GM19372 (cell line): ENCODE results near the gene MAP2K5.

ENCODE experiments used
- ATAC-seq: cut with Tn5 transposase; IDR thresholded peaks from one replicate; pipeline ENCODE4 v1.9.1; 2021; ENCODE audit warnings: mild to moderate bottlenecking, low read depth, moderate library complexity; ENCODE audit not compliant: unreplicated experiment

Gene MAP2K5

DNA sequence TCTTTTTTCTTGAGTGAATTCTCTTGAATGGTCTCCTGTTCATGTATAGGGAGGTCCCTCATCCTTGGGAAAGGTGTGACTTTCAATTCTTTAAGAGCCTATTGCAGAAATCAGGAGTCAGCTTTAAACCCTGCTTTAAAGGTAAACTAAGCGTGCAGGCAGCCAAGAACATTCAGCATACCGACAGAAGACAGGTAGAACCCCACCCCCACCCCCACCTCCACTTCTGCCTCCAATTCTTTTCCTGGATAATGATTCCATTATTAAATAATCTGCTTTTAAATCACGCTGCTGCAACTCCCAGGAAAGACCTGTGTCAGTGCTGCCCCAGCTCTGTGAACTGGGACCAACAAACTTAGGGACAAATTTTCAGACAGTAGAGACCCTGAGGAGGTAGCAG is 233.5 kb downstream of the MAP2K5 start:
- ATAC-seq: no peak

DNA sequence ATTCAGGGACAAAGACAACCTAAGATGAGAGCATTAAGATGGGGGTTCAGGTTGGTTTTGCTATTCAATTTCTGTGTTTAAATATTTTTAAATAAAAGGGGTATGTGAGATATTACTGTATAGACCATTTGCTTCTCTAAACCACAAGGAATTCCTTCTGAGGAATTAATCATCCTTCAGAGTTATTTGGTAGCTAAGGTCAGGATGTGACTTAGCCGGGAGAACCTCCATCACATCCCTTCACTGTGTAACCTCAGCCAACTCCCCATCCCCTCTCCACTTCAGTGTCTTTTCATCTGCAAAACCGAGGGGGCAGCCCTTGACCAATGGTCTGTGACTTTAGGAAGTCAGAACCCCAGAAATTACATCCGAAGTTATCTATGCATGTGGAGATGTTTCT is 234.1 kb downstream of the MAP2K5 start:
- no peak for ATAC-seq

DNA sequence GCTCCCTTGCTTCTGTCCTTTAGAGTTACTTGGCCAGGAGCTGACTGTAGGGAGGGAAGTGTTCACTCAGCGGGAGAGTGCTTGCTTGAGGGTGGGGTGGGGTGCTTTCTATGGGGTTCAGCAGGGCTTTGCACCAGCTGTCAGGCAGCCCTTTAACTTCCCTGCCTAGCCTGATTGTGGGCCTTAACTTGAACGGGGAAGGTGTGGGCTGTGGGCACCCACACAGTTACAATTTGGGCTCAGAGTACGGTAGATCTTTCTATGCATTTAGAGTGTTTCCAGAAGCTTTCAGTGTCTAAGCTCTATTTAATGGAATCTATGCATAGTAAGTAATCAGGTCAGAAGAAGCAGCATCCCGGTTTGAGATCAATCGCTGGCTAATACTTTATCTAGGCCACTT is 234.6 kb downstream of the MAP2K5 start:
- no peak for ATAC-seq

DNA sequence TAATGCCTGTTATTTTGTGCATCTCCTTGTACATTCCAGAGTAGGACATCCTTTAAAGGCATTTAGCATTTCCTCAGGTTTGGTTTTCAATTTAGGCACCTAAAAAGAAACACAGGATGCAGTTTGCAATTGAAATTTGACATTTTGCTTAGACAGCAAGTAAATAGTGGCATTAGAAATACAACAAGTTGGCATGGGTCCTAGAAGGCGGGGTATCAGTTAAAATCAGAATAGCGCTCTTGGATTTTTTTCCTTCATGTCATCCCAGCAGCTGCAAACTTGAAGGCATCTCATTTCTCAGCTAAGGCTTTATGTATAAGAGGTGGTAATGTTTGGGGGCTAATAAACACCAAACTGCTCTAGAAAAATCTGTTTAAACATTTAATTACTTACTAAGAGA is 235.3 kb downstream of the MAP2K5 start:
- no peak for ATAC-seq

DNA sequence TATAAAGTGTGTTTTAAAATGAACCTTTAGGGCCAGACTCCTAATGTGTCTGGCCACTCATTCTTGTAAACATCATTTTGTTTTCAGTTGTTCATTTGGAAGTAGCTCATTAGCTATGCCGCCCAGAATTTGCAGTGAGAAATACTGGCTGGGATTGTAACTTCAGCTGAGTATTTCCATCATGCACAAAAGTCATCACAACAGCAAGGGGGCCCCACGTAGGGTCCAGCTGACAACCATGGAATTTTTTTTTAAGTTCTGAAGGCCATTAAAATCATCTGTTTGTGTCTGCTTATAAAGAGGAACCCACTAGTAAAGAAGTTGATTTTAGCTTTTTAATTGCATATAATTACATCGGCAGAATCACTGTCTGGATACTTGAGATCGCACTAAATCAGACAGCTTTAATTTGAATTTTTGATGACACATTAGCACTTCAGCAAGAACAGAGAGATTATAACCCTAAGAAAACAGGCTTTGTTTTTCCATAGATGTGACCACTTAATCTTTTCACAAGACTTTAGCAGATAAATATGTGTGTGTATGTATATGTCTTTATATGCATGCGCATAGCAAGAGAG is 236.6 kb downstream of the MAP2K5 start:
- ATAC-seq: no peak

DNA sequence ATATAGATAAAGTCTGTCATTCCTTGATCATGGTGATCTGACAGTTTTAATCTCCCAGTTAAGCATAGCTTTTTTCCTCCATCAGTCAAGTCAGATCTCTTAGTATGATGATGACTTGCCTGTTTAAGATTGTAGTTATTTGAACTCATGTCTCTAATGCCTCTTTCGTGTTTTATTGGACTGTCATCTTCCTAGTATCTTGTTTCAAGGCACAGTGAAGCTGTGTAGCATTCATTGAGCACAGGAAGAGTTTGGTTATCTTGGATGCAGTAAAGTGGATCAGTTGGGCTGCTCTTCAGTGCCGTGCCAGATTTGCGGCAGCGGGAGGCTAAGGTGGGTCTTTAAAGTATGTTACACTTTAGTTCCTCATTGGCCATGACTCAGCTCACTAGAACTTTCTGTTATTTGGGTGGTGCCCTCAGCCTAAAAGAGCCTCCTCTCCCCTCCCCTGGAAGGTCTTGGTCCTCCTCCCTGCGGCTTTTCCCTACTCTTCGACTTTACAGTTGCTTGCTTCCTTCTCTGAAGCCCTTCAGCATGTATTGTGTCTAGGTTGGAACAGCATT is 237.1 kb downstream of the MAP2K5 start:
- ATAC-seq: no peak

DNA sequence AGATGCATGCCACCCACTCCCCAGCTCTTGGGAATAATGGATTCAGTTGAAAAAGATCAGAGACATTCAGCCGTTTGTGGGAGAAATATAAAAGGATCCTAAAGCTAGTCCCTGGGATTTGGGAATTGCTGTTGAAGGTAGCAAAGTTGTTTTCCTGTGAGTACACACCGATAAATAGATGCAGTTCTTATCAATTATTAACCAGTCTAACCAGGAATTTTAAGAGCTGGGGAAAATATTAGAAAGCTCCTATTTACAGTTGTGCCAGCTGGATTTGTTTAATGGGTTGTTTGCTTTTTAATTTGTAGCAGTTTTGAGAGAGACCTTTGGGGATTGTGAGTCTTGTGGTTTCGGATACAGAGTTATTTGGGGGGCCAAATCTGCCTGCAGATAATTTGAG is 238.6 kb downstream of the MAP2K5 start:
- no peak for ATAC-seq

DNA sequence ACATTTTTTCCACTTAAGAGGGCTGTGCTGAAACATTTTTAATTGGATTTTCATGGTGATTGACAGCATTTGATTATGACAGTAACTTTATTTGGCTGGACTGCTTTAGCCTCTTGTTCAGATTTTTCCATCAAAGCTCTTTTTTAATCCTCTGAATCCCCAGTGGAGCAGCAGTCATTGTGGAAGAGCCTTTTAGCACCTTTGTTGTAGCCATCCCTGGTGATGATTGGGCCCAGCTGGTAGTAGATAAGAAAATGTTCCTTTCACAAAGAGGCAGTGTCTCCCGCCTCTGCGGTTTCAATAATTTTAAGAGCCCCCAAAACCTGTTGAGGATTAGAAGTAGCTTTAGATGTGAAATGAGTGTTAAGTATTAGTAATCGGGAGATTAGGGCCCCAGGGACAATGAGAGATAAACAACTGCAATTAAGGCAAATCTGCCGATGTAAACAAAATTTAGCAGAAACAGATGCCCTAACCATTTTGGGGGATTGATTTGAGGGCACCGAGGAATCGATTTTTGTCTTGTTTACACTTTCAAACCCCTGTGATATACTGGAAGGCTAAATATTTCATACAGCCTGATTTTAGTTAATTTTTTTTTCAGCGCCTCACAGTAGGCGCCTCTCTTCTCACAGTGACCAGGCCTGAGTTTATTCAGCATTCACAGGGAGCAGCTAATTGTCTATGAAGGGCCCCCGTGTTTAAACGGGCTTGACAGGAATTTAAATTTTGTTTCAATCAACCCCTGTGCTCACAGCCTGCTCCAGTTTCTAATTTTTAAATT is 239.6 kb downstream of the MAP2K5 start:
- ATAC-seq: no peak

DNA sequence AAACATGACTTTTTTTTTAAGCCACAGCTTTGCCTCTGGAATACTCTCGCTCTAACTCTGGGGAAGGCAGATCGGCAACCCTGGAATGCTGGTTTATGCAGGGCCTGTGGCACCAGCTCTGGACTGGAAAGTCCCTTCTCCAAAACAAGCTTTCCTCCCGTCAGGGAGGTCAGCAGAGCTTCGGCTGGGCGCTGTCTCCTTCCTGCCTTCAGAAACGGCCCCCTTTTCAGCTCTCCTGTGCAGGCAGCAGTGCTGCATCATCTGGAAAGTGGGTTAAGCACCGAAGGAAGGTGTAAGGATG is 240.1 kb downstream of the MAP2K5 start:
- no peak for ATAC-seq

DNA sequence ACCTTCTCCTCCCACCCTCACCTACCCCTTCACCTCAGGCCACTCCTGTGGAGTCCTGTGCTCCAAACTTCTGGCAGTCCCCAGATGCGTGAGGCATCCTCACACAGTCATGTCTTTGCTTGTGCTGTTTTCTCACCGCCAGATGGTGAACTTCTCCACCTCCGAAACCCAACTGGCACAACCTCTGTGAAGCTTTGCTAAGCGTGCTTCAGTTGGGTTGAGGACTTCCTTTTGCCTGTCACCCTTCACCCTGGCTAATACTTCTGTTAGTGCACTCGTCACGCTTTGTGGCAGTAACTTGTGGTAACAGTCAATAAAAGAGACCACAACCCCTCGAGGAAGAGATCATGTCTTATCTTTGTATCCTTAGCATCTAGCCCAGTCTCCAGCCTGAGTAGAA is 240.8 kb downstream of the MAP2K5 start:
- no peak for ATAC-seq

DNA sequence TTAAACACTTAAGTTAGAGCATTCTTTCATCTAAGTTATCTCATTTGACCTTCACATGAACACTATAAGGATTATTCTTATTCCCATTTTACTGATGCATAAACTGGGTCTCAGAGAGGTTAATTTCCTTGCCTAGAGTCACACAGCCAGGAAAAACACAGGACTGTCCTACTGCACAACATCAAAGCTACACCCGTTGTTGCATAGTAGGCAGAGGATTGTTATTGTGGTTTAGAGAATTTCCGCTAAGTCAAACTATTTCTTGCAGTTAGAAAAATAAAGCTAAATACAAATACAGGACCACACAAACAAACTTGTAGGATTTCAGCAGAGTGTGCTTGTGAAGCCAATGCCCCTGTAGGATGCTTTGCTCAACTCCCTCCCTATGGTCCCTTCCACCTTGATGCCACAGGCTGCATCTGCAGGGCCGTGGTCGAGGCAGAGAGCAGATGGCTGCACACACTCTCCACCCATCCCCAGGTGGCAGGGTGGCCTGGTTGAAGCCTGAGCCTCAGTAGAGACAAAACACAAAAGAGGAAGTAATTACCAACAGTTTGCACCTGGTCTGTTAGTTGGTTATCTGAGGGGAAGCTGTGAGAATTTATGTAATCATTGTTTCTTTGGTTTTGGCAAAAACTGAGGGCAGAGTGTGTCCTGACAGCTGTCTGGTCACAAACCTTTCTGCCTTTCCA is 241.7 kb downstream of the MAP2K5 start:
- ATAC-seq: peak; percentile 87

DNA sequence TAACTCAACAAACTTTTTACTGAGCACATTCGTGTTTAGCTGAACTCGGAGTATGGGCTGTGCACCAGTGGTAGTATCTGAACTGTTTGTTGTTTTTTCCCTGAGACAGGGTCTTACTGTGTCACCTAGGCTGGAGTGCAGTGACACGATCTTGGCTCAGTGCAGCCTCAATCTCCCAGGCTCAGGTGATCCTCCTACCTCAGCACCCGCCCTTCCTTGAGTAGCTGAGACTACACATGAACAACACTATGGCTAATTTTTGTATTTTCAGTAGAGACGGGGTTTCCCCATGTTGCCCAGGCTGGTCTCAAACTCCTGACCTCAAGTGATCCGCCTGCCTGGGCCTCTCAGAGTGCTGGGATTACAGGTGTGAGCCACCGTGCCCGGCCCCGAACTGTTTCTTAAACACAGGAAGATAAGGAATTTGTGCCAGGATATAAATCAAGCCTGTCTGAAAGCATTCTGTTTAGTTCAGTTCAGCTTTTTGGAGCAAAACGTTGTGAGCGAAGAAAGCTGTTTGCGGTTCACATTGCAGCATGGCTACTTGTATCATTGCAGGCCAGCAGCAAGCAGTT is 242.4 kb downstream of the MAP2K5 start:
- ATAC-seq: no peak

DNA sequence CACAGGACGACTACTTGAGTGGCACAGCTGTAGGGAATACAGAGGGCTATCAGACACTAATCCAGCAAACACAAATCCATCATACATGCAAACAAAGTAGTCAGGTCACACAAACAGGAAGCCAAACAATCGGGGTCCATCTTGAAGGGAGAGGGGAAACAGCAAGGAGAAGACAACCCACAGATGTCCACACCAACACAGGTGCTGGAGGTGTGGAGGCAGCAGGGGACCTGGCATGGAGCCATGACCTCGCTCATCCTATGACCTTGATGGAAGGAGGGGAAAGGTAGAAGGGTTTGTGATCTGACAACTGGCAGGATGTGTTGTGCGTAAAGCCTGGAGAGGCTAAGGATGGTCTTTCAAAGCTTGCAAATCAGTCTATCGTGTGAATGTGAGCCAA is 242.9 kb downstream of the MAP2K5 start:
- no peak for ATAC-seq

DNA sequence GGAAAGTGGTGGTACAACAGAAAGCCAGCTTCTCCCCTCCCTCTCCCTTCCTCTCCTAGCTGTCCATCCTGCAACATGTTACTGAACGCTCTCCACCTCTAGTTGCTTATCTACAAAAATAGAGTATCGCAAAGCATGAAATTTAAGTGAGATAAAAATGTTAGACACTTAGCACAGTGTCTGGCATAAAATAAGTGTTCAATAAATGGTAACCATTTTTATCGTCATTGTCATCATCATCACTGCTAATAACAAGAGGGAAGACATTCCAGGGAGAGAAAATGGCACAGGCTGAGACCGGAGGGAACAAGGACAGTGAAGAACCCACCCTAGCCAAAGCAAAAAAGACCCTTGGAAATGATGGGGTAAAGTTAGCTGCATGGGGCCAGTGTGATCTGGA is 244.1 kb downstream of the MAP2K5 start:
- ATAC-seq: no peak

DNA sequence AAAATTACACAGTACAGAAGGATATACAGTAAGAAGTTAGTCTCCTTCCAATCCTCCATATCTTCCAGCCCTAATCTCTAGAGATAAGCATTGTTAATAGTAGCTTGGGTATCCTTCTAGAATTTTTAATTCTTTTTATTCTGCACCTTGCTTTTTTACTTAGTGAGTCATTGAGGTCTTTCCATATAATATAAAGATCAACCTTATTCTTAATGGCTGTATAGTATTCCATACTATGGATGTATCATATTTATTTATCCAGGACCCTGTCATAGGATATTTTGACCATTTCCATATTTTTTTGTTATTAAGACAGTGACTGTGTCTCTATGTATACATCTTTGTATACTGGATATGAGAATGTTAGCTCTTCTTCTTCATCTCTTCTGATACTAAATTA is 246.5 kb downstream of the MAP2K5 start:
- ATAC-seq: no peak

DNA sequence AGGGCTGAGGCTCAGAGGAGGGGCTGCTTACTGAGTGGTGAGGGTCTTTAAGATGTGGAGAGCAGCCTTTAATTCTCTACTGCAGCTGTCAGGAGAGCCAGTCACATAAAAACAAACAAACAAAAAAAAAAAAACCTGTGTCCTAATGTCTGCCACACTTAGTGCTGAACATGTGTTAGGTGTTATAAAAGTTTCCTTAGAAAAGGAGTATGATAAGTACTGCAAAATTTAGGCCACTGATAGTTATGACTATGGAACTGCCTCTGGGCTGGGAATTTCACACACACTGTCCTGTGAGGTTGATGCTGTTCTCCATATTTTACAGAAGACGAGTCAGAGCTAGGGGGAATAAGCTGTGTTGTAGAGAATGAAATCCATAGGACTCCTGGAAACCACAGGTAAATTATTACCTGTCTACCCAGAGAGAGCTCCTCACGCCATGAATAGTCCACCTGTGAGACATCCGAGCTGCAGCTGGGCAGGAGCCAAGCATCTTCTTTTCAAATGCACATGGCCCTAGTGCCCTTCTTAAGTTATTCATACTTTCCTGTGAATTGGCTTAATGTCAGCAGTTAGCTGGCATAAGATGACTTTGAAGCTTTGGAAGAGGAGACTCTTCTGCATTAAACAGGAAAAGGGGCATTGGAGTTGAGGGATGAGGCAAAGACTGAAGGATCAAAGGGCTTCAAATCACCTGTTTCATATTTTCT is 248.3 kb downstream of the MAP2K5 start:
- no peak for ATAC-seq

DNA sequence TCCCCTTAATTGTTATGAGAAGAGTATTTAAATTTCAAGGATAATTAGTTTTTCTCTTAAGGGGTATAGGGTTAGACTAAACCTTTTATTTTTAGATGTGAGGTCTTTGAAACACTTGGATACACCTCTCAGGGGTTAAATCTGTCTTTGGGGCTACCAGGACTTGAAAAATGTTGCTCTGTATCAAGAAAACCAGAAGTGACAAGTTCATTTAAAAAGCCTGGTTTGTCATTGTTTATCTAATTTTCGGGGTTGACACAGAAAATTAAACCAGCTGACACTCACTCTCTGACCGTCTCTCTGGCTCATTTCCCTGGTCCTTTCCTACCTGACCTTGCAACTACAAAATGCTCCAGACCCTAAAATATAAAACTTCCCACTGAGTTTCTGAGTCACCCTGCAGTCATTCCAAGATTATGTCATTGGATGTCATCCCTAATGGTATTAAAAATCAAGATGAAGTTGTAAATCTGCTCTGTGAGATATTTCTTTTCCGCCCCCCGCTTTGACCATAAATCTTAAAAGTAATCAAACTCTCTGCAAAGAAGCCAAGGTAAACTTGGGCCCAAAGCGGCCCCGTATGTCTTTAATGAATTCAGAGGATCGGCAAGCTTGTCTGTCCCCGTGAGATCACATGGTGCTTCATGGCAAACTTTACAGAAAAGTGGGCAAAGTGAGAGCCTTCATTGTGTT is 249.9 kb downstream of the MAP2K5 start:
- no peak for ATAC-seq

DNA sequence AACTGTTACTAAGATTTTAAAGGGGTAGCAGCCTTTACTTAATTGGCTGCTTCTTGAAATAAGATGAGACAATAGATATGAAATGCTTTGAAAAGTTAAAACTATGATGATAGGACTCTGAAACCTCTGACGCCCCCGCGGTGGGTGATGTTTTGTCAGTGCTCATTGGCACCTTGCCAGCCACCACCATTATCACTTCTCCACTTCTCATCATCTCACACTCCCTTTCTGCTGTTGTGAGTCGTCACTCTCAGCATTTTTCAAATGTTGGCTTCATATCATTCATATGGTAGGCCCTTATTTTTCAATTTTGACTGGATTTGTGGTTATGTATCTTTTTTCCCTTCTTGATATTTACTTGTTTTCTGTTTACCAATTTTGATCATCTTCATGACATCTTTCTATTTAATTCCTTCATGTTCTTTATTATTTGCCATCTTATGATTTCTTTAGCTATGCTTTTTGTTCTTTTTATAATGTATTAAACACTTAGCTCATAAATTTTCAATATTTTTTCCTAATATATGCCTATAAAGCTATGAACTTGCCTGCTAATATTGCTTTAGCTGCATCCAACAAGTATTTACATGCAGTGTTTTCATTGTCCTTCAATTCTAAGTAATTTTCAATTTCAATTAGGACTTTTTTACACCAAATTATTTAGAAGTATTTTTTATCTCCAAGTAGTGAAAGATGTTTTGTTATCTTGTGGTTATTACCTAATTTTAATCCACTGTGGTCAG is 252.5 kb downstream of the MAP2K5 start:
- no peak for ATAC-seq
